Hepatocyte (in vitro differentiated cells): ENCODE data around the gene PPP1R2B. TPM values are rescaled to one million over a fixed set of nuclear protein-coding genes. Genes with fewer than 3 reads are reported as not detected.

Source experiments
- DNase-seq: peaks from one replicate; pipeline ENCODE4 v3.0.0-alpha.2; 2016; ENCODE audit warnings: low spot score
- H2AFZ ChIP-seq: fragments of 200-600 bp; sonication (generic); 2 replicates; pipeline ENCODE4 v1.6.0; 2016; ENCODE audit warnings: antibody characterized with exemption, mild to moderate bottlenecking
- H3K27ac ChIP-seq: fragments of 200-600 bp; sonication (generic); 2 replicates; pipeline ENCODE4 v1.5.1; 2016; ENCODE audit warnings: mild to moderate bottlenecking
- H3K27me3 ChIP-seq: fragments of 200-600 bp; sonication (generic); 2 replicates; pipeline ENCODE4 v1.6.1; 2016
- H3K36me3 ChIP-seq: fragments of 200-600 bp; sonication (generic); replicated peaks from 2 replicates; pipeline ENCODE4 v1.5.1; 2016; ENCODE audit warnings: low read depth; ENCODE audit not compliant: insufficient read depth
- H3K4me1 ChIP-seq: fragments of 200-600 bp; sonication (generic); 2 replicates; pipeline ENCODE4 v1.5.1; 2016; ENCODE audit warnings: mild to moderate bottlenecking, moderate library complexity; ENCODE audit not compliant: insufficient read depth
- H3K4me2 ChIP-seq: fragments of 200-600 bp; sonication (generic); 2 replicates; pipeline ENCODE4 v1.6.0; 2016
- H3K4me3 ChIP-seq: fragments of 200-600 bp; sonication (generic); 2 replicates; pipeline ENCODE4 v1.5.1; 2016; ENCODE audit warnings: mild to moderate bottlenecking
- H3K79me2 ChIP-seq: fragments of 200-600 bp; sonication (generic); 2 replicates; pipeline ENCODE4 v1.6.0; 2017; ENCODE audit warnings: mild to moderate bottlenecking
- H3K9me2 ChIP-seq: fragments of 200-600 bp; sonication (generic); replicated peaks from 2 replicates; pipeline ENCODE4 v1.6.0; 2017; ENCODE audit warnings: mild to moderate bottlenecking; ENCODE audit not compliant: insufficient read depth
- H3K9me3 ChIP-seq: fragments of 200-600 bp; sonication (generic); 2 replicates; pipeline ENCODE4 v1.5.1; 2016; ENCODE audit warnings: low read depth, mild to moderate bottlenecking
- H4K20me1 ChIP-seq: fragments of 200-600 bp; sonication (generic); 2 replicates; pipeline ENCODE4 v1.6.0; 2016; ENCODE audit warnings: mild to moderate bottlenecking; ENCODE audit not compliant: insufficient read depth, poor library complexity, severe bottlenecking
- EZH2 ChIP-seq: fragments of 200-600 bp; sonication (generic); IDR thresholded peaks from 2 replicates; pipeline ENCODE4 v1.6.1; 2016; ENCODE audit warnings: antibody characterized with exemption, mild to moderate bottlenecking, borderline replicate concordance
- EZH2phosphoT487 ChIP-seq: fragments of 200-600 bp; sonication (generic); IDR thresholded peaks from one replicate; pipeline ENCODE4 v1.6.1; 2018; ENCODE audit warnings: antibody characterized with exemption, mild to moderate bottlenecking, low read depth, moderate library complexity; ENCODE audit not compliant: unreplicated experiment, severe bottlenecking
- WGBS: methylation state at CpG from one replicate; pipeline ENCODE4 v1.1.6; 2016; ENCODE audit warnings: low lambda C conversion rate; ENCODE audit errors: missing lambda C conversion rate; 5-methylcytosine and 5-hydroxymethylcytosine counted together
- polyA plus RNA-seq: library from polyadenylated mRNA; unstranded; fragments of >200 nt; fragmentation: Nextera tagmentation; extraction: Ambion mirVana; gene quantifications from 2 replicates; pipeline ENCODE4 v1.2.1, GENCODE V29; 2016
- small RNA-seq: library from RNA; depleted of rRNA; stranded (forward); fragments of <200 nt; gene quantifications from one replicate; pipeline ENCODE3, GENCODE V24; 2014
- total RNA-seq: library from RNA; depleted of rRNA; stranded (reverse); fragments of >200 nt; gene quantifications from 2 replicates; pipeline ENCODE4 v1.2.3, GENCODE V29; 2014
- TF ChIP-seq, protein P1 (sequence below): fragments of 200-600 bp; sonication (generic); IDR thresholded peaks from 2 replicates; pipeline ENCODE4 v1.5.1; 2016; ENCODE audit warnings: antibody characterized with exemption, mild to moderate bottlenecking; ENCODE audit not compliant: poor library complexity

PPP1R2B gene
- total and polyA plus RNA-seq, 2 experiments from 2014 or later, result not detected

DNA sequence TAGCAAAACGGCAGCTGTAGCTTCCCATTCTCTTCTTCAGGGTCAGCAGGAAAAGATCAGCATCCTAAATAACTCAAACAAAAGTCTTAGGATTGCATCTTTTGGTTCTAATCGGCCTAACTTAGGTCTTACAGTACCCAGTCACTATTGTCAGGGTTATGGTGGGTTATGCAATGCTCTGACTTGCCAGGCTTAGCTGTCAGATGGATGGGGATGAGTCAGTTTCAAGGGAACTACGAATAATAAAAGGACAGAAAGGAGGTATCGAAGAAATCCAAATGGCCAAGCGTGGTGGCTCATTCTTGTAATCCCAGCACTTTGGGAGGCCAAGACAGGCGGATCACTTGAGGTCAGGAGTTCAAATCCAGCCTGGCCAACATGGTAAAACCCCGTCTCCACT is 46.5 kb downstream of the PPP1R2B start:
- Histone ChIP-seq H4K20me1 (no peaks in the 10 kb centered on the region), H3K27me3 (no peaks in the 10 kb centered on the region), H3K9me2 (no peaks in the 10 kb centered on the region), H3K79me2 (no peaks in the 10 kb centered on the region), H3K4me1 (no peaks in the 10 kb centered on the region), H3K4me3 (no peak overlapping the region), H3K4me2 (no peak overlapping the region), H3K27ac (no peak overlapping the region), H3K36me3 (no peaks in the 10 kb centered on the region), H3K9me3 (no peaks in the 10 kb centered on the region), H2AFZ (no peak overlapping the region)
- WGBS, result 82% methylated on average over 7 of the region's 7 CpGs
- TF ChIP-seq EZH2 (no peak), EZH2phosphoT487 (no peak)
- TF ChIP-seq, protein P1, sequence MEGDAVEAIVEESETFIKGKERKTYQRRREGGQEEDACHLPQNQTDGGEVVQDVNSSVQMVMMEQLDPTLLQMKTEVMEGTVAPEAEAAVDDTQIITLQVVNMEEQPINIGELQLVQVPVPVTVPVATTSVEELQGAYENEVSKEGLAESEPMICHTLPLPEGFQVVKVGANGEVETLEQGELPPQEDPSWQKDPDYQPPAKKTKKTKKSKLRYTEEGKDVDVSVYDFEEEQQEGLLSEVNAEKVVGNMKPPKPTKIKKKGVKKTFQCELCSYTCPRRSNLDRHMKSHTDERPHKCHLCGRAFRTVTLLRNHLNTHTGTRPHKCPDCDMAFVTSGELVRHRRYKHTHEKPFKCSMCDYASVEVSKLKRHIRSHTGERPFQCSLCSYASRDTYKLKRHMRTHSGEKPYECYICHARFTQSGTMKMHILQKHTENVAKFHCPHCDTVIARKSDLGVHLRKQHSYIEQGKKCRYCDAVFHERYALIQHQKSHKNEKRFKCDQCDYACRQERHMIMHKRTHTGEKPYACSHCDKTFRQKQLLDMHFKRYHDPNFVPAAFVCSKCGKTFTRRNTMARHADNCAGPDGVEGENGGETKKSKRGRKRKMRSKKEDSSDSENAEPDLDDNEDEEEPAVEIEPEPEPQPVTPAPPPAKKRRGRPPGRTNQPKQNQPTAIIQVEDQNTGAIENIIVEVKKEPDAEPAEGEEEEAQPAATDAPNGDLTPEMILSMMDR, result no peak
- DNase-seq, result no peak

Small RNA genes within 50 kb of the gene (small RNA-seq; reads per million reads assigned to genes)
- gene RNU6-556P, result not detected

Other genes with a start within 250 kb of the PPP1R2B start
- 0.28 and 1.1 TPM in 2 replicates for gene TIMD4, start 112.9 kb downstream of the PPP1R2B start, total RNA-seq
- 0.26 and 0.42 TPM in 2 replicates for gene TIMD4, start 112.9 kb downstream of the PPP1R2B start, polyA plus RNA-seq
- 9.4 and 9.5 TPM in 2 replicates for gene HAVCR1, start 208.8 kb downstream of the PPP1R2B start, total RNA-seq
- gene HAVCR1, start 208.8 kb downstream of the PPP1R2B start, polyA plus RNA-seq, result 1.7 and 2.1 TPM in 2 replicates